HEK293 (cell line): ENCODE data around the gene PPP2R1B.

Source experiments
- CTCF ChIP-seq: fragments of 450-650 bp; formaldehyde crosslinking; IDR thresholded peaks from 2 replicates; pipeline ENCODE4 v1.5.1; 2016; ENCODE audit warnings: missing biosample characterization, missing genetic modification characterization
- REPIN1 ChIP-seq: fragments of 450-650 bp; formaldehyde crosslinking; IDR thresholded peaks from 2 replicates; pipeline ENCODE4 v1.5.1; 2017; ENCODE audit warnings: missing biosample characterization, missing genetic modification characterization, low read depth
- SETDB1 ChIP-seq: IDR thresholded peaks from one replicate; pipeline ENCODE4 v1.6.1; 2017; ENCODE audit warnings: mild to moderate bottlenecking, low read length, moderate library complexity, mixed read lengths; ENCODE audit not compliant: insufficient read length
- YY1 ChIP-seq: fragments of 450-650 bp; formaldehyde crosslinking; IDR thresholded peaks from 2 replicates; pipeline ENCODE4 v1.5.1; 2018; ENCODE audit warnings: missing biosample characterization, missing genetic modification characterization
- ZFP41 ChIP-seq: fragments of 450-650 bp; formaldehyde crosslinking; IDR thresholded peaks from 2 replicates; pipeline ENCODE4 v1.5.1; 2016; ENCODE audit warnings: missing biosample characterization, missing genetic modification characterization, borderline replicate concordance
- ZNF16 ChIP-seq: fragments of 450-650 bp; formaldehyde crosslinking; IDR thresholded peaks from 2 replicates; pipeline ENCODE4 v1.5.1; 2016; ENCODE audit warnings: low read depth, missing biosample characterization, missing genetic modification characterization
- ZNF747 ChIP-seq: fragments of 450-650 bp; formaldehyde crosslinking; IDR thresholded peaks from 2 replicates; pipeline ENCODE4 v1.5.1; 2016; ENCODE audit warnings: missing biosample characterization, missing genetic modification characterization

DNA sequence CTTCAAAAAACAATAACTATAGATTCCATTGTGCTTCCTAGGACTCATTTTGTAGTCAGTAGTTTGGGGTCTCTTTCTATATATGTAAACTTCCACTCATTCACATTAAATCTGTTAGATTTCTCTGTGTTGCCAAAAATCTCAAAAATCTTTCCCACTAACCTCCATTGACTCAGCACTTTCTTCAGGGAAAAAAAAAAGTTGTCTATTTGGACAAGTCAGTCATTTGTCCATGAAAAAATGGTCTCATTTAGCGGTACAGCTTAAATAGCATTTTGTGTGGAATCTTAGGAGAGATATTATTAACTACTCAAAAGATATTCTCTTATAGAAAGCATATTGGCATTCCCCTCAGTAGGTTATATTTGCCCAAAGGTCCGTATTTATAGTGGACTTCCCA, 81.9 kb downstream of the PPP2R1B start:
- TF ChIP-seq ZNF747, result no peak
- no peak for TF ChIP-seq ZNF16 (tag by site-specific recombination)
- no peak for TF ChIP-seq SETDB1
- TF ChIP-seq YY1, result no peak
- no peak for TF ChIP-seq REPIN1 (tag by site-specific recombination)
- TF ChIP-seq CTCF, result no peak
- TF ChIP-seq ZFP41 (tag by site-specific recombination), result no peak
